HPDE6-E6E7 (cell line): ENCODE results near the gene HMGCS2.
"Not testable (repeated sequence)": the region's sequence is repeated elsewhere in the genome, so short reads cannot be mapped to it uniquely, and the experiment has no call there.

Experiments used
- DNase-seq: peaks from one replicate; pipeline ENCODE4 v3.0.0; 2011; ENCODE audit warnings: missing footprints; ENCODE audit errors: extremely low spot score

HMGCS2 gene

DNA sequence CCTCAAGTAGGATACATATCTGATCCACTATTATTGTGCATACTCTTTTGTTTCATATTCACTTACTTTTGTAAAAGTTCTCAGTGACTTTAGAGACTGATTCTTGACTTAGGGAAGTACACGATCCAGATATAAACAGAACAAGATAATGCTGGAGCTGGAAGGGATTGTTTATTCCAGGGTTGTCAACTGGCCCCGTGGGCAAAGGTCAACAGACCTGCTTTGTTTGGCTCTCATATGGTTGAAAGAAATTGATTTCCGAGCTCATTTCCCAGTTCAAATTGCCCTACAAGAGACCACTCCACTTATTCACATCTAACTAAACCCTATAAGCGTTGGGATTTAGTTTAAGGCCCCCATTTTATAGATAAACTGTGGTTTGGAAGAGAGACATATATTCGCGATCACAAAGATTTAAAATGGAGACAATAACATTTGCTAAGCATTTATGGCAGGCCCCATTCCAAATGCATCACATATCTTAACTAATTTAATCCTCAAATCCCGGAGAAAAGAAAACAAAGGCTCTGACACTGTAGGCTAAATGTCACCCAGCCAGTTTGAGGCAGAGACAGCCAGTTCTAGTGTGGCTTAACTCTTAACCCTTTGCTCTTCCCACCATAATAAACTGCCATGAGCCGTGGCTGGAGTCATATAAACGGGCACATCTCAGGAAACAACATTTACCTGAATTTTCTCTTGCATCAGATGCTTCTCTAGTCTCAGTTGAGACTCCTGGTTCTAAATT, 21.9 kb upstream of the HMGCS2 start:
- no peak for DNase-seq

DNA sequence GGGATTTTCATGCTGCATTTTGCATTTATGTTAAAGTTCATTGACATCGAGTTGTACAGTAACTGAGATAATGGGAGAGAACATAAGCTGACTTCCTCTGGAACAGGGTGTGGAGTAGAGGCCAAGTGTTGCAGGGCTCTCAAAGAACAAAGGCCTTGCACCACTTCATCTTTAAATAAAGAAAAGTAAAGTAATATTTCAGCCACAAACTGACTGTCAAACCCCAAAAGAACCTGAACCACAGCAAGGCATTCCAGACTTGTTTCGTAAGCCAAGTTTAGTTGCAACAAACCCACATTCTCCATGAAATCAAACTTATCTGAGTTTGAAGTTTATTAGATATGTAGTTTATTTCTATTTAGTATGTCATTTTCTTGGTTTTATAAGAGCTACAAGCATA, 19.1 kb upstream of the HMGCS2 start:
- DNase-seq, result no peak

- DNase-seq, result not testable (repeated sequence)
Observed at GRCh38 chr1:119786473-119787050, 17.9 kb upstream of the HMGCS2 start.

DNA sequence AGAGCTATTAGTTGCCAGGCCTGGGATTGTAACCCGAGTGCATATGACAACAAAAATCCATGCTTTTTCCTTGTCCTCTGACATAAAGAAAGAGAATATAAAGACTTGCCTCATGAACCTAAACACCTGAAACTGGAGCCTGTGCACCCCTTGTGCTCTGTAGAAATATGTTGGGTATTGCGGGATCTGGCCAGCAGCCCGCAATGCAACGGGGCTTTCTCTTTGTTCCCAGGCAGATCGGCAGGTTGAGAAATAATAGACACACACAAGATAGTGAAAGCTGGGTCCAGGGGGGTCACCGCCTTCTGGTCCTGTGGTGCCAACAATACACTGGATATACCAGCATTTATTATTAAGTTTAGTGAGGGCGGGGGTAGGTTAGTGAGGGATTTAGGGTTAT, 17.3 kb upstream of the HMGCS2 start:
- not testable (repeated sequence) for DNase-seq

- no peak for DNase-seq
Observed at GRCh38 chr1:119784191-119784781, 15.6 kb upstream of the HMGCS2 start.

- DNase-seq, result no peak
Observed at GRCh38 chr1:119783354-119784185, 14.9 kb upstream of the HMGCS2 start.

GRCh38 chr1:119782631-119783325, 14.1 kb upstream of the HMGCS2 start:
- DNase-seq, result peak; percentile 28

GRCh38 chr1:119781434-119782210, 12.9 kb upstream of the HMGCS2 start:
- DNase-seq, result no peak

DNA sequence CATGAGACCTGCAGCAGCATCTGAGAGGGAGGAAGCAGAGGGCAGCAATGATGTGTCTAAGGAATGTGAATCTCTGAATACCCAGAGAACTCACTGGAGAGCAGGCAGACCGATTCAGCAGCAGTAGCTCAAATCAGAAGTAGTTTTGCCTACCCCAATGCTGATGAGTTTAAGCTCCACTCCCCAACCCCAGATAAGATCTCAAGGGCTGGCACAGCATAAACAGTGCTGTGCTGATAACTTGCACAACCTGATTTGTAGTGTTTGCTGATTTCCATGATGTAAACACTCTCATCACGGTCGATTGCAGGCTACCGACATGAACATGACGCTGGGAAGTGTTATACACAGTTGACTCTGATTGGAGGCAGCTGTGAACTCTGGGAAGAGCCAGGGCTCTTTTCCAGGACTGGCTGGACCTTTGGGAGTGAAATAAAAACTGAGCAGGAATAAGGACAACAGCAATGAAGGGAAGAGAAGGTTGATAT, 11.2 kb upstream of the HMGCS2 start:
- DNase-seq, result no peak

- no peak for DNase-seq
Observed at GRCh38 chr1:119778886-119779560, 10.3 kb upstream of the HMGCS2 start.

GRCh38 chr1:119778359-119778758, 9.7 kb upstream of the HMGCS2 start:
- no peak for DNase-seq

DNA sequence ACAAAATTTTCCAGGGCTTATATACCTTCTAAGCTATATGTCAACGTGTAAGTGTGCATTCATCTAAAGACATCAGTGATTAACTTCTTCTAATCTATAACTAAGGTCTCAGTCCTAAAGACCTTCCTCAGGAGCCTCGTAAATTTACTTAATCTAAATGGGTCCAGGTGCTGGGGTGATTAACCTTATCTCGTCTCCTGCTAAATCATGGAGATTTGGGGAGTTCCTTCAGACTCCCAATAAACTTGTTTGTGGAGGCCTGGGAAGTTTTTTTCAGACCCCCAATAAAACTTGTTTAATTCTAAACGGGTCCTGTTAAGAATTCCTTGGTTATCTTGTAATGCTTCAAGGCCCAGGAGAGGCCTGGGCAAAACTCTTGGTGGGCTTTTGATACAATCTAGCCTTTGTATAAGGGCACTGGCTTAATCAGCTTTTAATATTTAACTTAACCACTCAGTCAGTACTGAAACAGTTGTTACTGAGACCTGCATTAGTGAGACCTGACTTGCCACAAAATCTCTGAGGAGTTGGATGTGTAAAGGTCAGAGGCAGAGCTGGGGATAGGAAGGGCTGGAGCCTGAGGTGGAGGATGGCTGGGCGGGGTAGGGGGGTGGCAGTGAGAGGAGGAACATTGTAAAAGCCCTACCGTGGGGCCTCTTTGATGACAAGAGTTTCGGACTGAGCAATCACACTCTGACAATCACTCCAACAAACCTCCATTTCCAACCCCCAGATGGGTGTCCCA, 6.2 kb upstream of the HMGCS2 start:
- DNase-seq, result no peak

DNA sequence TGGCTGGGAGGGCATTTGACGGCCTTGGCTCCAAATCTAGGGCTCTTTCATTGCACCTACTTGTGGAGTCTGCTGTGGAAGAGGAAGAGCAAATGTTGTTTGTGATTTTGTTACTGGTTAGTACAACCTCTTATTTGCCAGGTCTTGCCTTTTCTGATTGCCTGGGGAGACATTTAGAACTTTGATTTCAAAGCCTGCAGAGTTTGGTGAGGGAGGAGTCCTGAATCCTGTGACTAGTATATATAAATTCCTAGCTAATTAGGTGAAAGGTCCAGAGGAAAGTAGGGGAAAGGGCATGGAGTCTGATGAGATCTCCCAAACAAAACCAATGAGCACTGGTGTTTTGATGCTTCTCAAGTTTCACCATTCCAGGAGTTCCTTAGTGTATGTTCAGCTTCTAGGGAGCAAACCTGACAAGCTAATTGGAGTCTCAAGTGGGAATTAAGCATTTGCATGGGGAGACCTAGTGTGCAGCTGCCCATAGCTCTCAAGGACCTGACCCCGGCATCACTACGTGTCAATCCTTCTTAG, 5.1 kb upstream of the HMGCS2 start:
- no peak for DNase-seq

DNA sequence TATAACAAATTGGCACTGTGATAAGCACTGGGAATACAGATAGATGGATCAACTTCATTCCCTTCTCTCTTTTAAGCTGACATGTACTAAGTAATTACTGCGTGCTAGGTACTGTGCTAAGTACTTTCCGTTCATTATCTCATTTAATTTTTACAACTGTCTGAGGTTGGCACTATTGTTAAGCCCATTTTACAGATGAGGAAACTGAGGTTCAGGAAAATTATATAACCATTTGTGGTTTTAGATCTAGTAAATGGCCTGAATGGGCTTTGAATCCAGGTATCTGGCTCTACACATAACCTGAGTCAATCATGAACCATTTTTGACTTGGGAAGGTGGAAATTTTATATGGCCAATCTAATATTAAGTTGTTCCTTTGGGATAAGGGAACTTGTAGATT, 3.6 kb upstream of the HMGCS2 start:
- no peak for DNase-seq

GRCh38 chr1:119771770-119772169, 3.1 kb upstream of the HMGCS2 start:
- no peak for DNase-seq

DNA sequence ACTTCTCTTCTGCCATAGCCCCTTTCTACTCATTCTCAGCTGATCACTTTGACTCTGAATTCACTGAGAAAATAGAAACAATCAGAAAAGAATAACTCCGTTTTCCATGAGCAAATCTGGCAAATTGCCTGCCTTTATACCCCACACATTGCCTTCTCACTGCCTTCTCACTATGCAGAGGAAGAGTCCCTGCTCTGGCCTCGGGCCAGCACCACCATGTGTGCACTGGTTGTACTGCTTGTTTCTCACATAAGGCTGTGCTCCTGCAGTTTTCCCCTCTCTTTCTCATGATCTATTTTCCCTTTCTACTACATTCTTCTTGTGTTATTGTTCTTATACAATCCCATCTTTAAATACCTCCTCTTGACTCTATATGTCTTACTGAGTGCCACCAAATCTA, 2.3 kb upstream of the HMGCS2 start:
- DNase-seq, result no peak

DNA sequence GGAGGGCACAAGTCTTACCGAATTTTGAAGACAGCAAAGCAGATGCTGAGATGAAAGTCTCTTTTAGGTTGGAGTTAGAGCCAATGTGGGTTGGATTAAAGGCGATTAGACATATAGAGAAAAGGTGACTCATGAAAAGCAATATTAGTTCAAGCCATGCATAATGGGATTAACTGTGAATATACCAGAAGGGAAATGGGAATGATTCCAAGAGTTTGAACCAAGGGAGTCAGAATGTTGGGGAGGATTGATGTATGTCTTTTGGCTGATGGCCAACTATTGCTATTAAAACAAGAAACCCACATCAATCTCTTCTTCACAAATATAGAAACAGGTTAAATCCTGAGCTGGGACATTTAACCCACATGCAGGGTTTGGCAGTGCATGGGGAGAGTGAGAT, 1.2 kb downstream of the HMGCS2 start:
- no peak for DNase-seq

DNA sequence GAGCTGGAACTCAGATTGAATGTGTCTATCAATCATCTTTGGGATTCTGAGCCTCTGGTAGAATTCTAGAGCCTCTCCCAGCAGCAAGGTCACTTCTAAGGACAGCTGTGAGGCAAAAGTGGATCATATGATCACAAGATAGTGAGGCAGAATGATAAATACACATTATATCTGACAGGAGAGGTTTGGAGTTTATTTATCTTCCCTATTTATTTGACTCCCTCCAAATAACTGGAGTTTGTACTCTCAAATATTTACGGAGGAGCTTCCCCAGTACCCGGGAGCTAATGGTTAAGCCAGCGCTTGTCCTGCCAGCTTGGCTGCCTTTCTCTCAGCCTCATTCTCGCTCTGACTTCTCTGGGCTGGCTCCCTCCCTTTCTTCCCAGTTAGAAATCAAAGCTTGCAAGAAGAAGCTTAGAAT, 2.3 kb downstream of the HMGCS2 start:
- DNase-seq, result no peak

DNA sequence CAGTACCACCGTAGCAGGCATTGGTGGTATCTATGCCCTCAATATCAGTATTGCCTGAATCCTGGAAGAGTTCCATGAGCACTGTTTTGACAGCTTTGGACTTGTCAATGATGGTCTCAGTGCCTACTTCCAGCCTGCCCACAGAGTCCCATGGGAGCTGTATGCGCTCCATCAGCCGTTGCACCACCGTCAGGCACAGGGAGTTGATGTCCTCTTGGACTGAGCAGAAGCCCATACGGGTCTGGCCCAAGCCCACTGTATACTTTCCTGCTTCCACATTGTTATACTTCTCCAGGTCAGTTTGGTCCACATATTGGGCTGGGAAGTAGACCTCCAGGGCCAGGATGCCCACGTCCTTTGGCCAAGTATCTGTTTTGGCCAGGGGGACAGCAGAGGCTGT, 4.5 kb downstream of the HMGCS2 start:
- no peak for DNase-seq
